HUDEP-2 (cell line): ENCODE measurements around the gene LEKR1.

Experiments used
- DNase-seq, 76 experiments: peaks; one replicate each; lab custom pipeline; 2025; ENCODE audit not compliant: unreplicated experiment in 76 of 76; lab: John Stamatoyannopoulos, UW

The LEKR1 gene

GRCh38 chr3:157094301-157094700 lies 268.1 kb downstream of the LEKR1 start:
- DNase-seq: no peak

- no peak for DNase-seq
Observed at GRCh38 chr3:157094751-157095480, 268.8 kb downstream of the LEKR1 start.
